B cell (primary cell): Measurements from ENCODE around the gene HMCN1.

ENCODE experiments used
- CTCF ChIP-seq: fragments of 200-600 bp; IDR thresholded peaks from one replicate; pipeline ENCODE4 v1.8.0; 2022; ENCODE audit warnings: antibody characterized with exemption, mild to moderate bottlenecking
- EZH2 ChIP-seq: IDR thresholded peaks from 2 replicates; pipeline ENCODE4 v1.6.1; 2012; ENCODE audit warnings: borderline replicate concordance, low read depth, mild to moderate bottlenecking, moderate library complexity, low read length; ENCODE audit not compliant: insufficient read depth, poor library complexity, severe bottlenecking

- TF ChIP-seq CTCF = no peak
- no peak for TF ChIP-seq EZH2
Observed at GRCh38 chr1:186208405-186209129, 474.4 kb downstream of the HMCN1 start.
